GM21619 (cell line): ENCODE measurements around the gene STIM2.
"Not testable (repeated sequence)": the region's sequence is repeated elsewhere in the genome, so short reads cannot be mapped to it uniquely, and the experiment has no call there.

ENCODE experiments used
- ATAC-seq: cut with Tn5 transposase; IDR thresholded peaks from one replicate; pipeline ENCODE4 v1.9.1; 2021; ENCODE audit not compliant: unreplicated experiment

Gene STIM2

GRCh38 chr4:27022963-27023362 lies 162.3 kb downstream of the STIM2 start:
- ATAC-seq: no peak

GRCh38 chr4:27023366-27023765 lies 162.7 kb downstream of the STIM2 start:
- no peak for ATAC-seq

DNA sequence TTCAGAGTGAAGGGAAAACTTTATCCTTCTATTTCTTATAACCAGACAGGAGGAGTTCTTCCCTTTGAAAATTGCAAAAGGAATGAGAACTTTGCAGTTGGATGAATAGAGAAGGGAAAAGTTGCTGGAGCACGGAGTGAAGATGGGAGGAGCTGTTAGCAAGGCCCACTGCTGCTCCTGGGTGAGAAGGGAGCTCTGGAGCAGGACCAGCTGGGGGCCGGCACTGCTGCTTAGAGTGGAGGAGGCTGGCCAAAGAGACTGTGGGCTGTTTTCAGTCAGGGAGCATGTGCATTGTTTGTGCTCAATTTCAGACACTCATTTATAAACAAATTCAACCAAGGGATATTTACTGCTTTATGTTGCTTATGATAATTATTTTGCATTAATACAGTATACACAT lies 164.2 kb downstream of the STIM2 start:
- no peak for ATAC-seq

GRCh38 chr4:27027428-27027827 lies 166.8 kb downstream of the STIM2 start:
- no peak for ATAC-seq

- ATAC-seq: not testable (repeated sequence)
Observed at GRCh38 chr4:27035127-27035526, 174.5 kb downstream of the STIM2 start.

DNA sequence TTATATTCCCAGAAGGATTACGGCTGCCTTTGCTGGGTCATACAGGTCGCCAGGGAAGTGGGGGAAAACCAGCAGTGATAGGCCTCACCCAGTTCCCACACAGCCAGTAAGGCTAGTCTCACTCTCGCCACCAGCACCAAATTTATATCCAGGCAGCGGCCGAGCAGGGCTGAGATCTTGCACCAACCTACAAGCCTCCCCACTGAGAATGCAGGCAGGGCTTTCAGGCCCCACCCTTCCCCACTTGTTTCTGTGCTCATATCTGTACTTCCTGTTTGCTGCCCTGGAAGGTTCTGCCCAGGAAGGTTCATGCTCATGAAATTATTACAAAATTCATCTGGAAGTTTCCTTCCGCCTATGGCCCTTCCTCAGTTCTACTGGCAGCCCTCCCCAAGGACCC lies 179.7 kb downstream of the STIM2 start:
- ATAC-seq: no peak

DNA sequence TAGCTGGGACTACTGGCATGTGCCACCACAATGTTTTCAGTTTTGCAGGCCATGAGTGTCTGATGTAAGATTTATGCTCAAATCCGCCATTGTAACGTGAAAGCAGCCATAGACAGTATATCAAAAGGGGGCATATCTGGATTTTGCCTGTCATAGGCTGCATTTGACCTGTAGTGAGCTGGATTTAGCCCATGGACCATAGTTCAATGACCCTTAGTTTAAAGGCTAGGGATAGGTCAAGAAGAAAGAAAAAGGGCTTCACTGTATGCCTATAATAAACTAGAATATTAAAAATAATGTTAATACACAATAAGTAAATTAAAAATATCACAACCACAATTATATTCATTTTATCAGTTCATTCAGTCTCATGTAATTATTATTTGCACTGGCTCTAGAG lies 181.8 kb downstream of the STIM2 start:
- ATAC-seq: no peak

DNA sequence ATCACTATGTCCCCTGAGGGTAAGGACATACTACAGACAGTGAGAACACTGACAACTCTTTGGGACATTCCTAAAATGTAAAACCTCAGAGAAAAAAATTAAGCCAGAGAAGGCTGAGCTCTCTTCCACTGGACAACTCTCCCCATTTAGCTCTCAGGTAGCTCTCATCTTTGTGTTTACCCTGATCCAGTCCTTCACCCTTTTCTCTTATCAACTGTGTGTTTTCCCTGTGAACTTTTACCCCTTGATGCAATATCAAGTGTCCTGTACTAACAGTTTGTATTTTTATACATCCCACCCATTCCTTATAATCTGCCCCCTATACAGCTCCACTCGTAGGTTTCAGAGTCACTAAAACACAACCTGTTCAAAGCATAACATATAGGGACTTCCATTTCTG lies 182.6 kb downstream of the STIM2 start:
- ATAC-seq: no peak

DNA sequence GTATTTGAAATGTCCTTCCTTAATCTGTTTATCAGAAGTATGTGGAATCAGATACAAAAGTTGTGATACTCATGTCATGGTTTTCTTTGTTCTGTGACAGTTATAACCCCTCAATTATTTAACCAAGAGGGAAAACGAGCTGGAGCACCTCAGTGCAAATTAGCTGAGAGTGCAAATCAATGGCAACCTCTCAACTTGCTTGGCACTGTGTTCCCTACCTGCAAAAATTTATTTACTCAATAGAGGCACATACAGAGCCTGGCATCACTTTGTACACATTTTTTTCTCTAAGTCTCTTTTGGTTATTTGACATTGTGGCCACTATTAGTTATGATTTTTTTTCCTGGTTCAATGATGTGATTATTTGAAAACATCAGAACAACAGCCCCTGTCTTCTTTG lies 186.2 kb downstream of the STIM2 start:
- no peak for ATAC-seq

- ATAC-seq: no peak
Observed at GRCh38 chr4:27048429-27049238, 188.0 kb downstream of the STIM2 start.

DNA sequence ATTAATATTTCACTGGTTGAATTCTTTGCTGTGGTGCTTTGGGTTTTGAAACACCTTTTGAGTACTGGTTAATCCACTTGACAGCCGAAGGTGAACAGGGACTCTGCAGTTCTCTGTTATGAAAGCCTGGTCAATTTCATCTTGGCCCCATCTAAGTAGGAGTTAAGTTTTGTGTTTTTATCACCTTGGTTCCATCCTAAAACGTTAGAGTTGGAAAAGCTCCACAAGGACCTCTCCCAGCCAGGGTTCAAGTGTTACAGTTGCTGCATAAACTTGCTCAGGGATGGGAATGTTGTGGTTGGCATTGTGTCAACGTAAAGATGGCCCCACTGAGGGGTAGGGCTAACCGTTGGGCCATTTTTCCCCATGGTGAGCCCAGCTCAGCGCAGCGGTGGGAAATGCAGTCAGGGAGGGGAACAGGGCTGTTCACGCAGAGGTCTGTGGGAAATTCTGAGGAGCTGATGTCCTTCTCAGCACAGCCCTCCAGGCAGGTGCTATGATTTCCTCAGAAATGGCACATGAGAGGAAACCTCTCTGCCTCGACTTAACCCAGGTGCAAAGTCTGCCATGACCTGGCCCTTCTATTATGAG lies 188.7 kb downstream of the STIM2 start:
- ATAC-seq: no peak

- ATAC-seq: no peak
Observed at GRCh38 chr4:27050731-27051130, 190.1 kb downstream of the STIM2 start.

GRCh38 chr4:27055221-27055760 lies 194.7 kb downstream of the STIM2 start:
- ATAC-seq: no peak

DNA sequence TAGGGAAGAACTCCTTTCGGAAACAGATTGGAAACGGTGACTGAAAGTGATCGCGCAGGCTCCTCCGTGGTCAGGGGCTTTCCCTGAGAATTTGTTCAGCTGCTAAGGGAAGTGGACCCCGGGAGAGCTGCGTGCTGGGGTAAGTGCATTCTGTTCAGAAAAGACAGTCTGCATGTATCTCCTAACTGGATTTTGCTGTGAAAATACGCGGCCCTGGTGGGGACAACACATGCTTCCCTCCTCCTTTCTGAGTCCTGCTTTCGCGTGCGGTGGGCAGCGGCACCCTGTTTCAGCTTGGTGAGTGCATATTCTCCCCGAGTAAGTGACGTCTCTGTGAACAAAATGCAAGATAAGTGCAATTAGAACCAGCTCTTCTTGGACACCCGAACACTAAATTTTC lies 195.6 kb downstream of the STIM2 start:
- ATAC-seq: no peak

GRCh38 chr4:27057053-27057452 lies 196.4 kb downstream of the STIM2 start:
- no peak for ATAC-seq

GRCh38 chr4:27057662-27058061 lies 197.0 kb downstream of the STIM2 start:
- no peak for ATAC-seq

DNA sequence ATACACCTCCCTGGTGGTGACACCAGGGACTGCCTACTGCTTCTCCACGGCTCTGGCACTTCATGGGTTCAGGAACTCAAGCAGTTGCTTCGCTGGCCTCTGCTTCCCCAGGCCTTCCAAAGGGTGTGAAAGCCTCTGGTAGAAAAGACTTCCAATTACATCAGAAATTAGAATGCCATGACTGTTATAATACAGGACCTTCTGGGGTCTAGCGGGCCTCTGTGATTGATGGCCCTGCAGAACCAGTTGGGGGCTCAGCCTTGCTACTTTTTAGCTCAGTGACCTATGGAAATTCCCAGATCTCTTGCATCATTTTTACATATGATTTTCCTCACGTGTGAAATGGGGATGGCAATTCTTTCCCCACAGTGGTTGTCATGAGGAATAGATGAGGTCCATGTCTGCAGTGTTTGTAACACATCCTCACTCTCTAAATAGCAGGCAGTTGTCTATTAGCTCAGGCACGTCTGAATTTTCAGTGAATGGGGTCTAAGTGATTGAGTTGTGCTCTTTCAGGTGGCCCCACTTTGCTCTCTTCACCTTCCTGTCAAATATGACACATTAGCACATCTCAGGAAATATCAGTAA lies 198.3 kb downstream of the STIM2 start:
- no peak for ATAC-seq

GRCh38 chr4:27059446-27059845 lies 198.8 kb downstream of the STIM2 start:
- ATAC-seq: no peak

- no peak for ATAC-seq
Observed at GRCh38 chr4:27062256-27062655, 201.6 kb downstream of the STIM2 start.

GRCh38 chr4:27066591-27066990 lies 205.9 kb downstream of the STIM2 start:
- no peak for ATAC-seq

DNA sequence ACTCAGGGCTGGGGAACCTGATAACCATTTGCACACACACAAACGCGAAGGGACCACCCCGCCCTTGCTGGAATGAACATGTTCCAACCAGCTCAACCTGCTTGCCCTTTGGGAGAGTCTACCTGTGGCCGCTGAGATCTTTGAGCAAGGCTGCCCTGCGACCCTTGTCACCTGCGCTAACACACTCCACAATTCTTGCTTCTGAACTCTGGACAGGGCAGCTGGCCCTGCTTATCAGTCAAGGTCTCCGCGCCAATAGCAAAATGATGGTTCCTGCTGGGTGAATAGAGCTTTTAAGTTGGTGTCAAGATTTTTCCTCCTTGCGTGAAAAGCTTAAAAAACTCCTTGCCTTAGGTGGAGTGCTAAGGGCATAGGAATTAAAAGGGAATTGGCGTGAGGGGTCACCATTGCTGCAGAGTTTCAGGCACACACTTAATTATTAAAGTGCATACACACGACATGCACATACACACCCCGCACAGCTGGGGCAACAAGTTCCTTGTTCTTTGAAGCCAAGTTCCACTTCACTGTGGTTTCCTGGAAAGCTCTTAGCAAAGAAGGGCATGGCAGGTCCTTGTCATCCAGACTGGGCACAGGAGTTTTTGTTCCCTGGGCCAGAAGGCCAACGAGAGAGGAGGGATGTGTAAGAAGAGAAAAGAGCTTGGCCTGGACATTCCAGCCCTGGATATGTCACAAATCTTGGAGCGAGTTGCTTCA lies 207.7 kb downstream of the STIM2 start:
- no peak for ATAC-seq
